K562 (cell line): ENCODE results near the gene CHST7. TPM values are rescaled to one million over a fixed set of nuclear protein-coding genes. Genes with fewer than 3 reads are reported as not detected.

Experiments
- ATAC-seq: fragments of 200-7000 bp; cut with Tn5 transposase; 3 replicates; pipeline ENCODE4 v1.9.1; 2020; ENCODE audit warnings: moderate library complexity
- BruUV-seq: library from RNA; stranded (reverse); fragments of 400-500 nt; replicated peaks from 2 replicates; lab custom pipeline; 2021; lab: Mats Ljungman, UMichigan
- CTCF ChIA-PET: fragments of 300-600 bp; formaldehyde crosslinking; extraction: SDS; loops from one replicate; lab custom pipeline; 2021; ENCODE audit warnings: low intra/inter-chr PET ratio; lab: Yijun Ruan, JAX
- POLR2A ChIA-PET: fragments of 300-600, 350-650 bp; sonication (Branson Sonifier 250); formaldehyde crosslinking; extraction: SDS; loops from one replicate; lab custom pipeline; 2021; ENCODE audit warnings: antibody characterized with exemption, inconsistent platforms; lab: Yijun Ruan, JAX
- DNase-seq, 4 experiments: peaks; one replicate each; pipeline versions ENCODE4 v3.0.0 to v3.0.0-alpha.2; 2011 to 2018; ENCODE audit warnings: low spot score in 3 of 4, mixed read lengths in 3 of 4; ENCODE audit errors: extremely low read depth in 1 of 4
- FAIRE-seq: peaks from 2 replicates; lab custom pipeline; 2011; peaks lifted over from hg19 to GRCh38; lab: Jason Lieb, UNC
- H2AFZ ChIP-seq: 2 replicates; pipeline ENCODE4 v1.6.0; 2011; ENCODE audit warnings: low read depth, low read length, control low read depth, inconsistent platforms
- H3K27ac ChIP-seq: fragments of 200-600 bp; 3 replicates; pipeline ENCODE4 v1.8.0; 2011; ENCODE audit warnings: low read depth, mild to moderate bottlenecking, control low read depth, inconsistent platforms, low read length, moderate library complexity, mixed read lengths; ENCODE audit errors: extremely low read depth
- H3K27me3 ChIP-seq, 2 experiments: fragments of 300-600 bp in 1 of 2; 2 replicates in 1 of 2; 3 replicates in 1 of 2; pipeline versions ENCODE4 v1.6.0 to v1.8.0; 2011; ENCODE audit warnings: inconsistent platforms in 2 of 2, low read length in 2 of 2, mild to moderate bottlenecking in 1 of 2, mixed read lengths in 1 of 2, moderate library complexity in 1 of 2; ENCODE audit not compliant: control insufficient read depth in 2 of 2, insufficient read depth in 2 of 2
- H3K36me3 ChIP-seq: fragments of 300-600 bp; 3 replicates; pipeline ENCODE4 v1.8.0; 2011; ENCODE audit warnings: mild to moderate bottlenecking, low read length, inconsistent platforms; ENCODE audit not compliant: control insufficient read depth, insufficient read depth
- H3K4me1 ChIP-seq, 2 experiments: fragments of 200-600 bp in 1 of 2; replicated peaks in 1 of 2; 2 replicates in 1 of 2; 3 replicates in 1 of 2; pipeline versions ENCODE4 v1.5.1 to v1.8.0; 2011; ENCODE audit warnings: inconsistent platforms in 2 of 2, low read length in 2 of 2, mild to moderate bottlenecking in 1 of 2, mixed read lengths in 1 of 2, moderate library complexity in 1 of 2; ENCODE audit not compliant: control insufficient read depth in 2 of 2, insufficient read depth in 2 of 2
- H3K4me2 ChIP-seq: 2 replicates; pipeline ENCODE4 v1.6.1; 2011; ENCODE audit warnings: low read length, control low read depth, inconsistent platforms, mixed read lengths; ENCODE audit not compliant: insufficient read depth
- H3K4me3 ChIP-seq: fragments of 200-600 bp; sonication (generic), shearing (Covaris generic); 2 replicates; pipeline ENCODE4 v1.5.1; 2016; ENCODE audit warnings: control low read depth, inconsistent platforms
- H3K79me2 ChIP-seq: fragments of 200-600 bp; 3 replicates; pipeline ENCODE4 v1.8.0; 2011; ENCODE audit warnings: low read length, inconsistent platforms; ENCODE audit not compliant: control insufficient read depth, insufficient read depth
- H3K9ac ChIP-seq, 2 experiments: 2 replicates each; pipeline versions ENCODE4 v1.6.0 to v1.6.1; 2011; ENCODE audit warnings: low read depth in 2 of 2, low read length in 2 of 2, control low read depth in 1 of 2, inconsistent platforms in 1 of 2, mild to moderate bottlenecking in 1 of 2, mixed read lengths in 1 of 2; ENCODE audit not compliant: insufficient read depth in 1 of 2
- H3K9me1 ChIP-seq: one replicate; pipeline ENCODE4 v1.6.0; 2011; ENCODE audit warnings: inconsistent platforms, mild to moderate bottlenecking, low read length, moderate library complexity; ENCODE audit not compliant: control insufficient read depth, insufficient read depth
- H3K9me3 ChIP-seq: replicated peaks from 2 replicates; pipeline ENCODE4 v1.5.1; 2011; ENCODE audit warnings: low read depth, low read length, inconsistent platforms; ENCODE audit not compliant: control insufficient read depth, insufficient read depth
- H4K20me1 ChIP-seq: replicated peaks from 2 replicates; pipeline ENCODE4 v1.6.1; 2011; ENCODE audit warnings: low read length, inconsistent platforms, mixed read lengths; ENCODE audit not compliant: control insufficient read depth, insufficient read depth
- ARID2 ChIP-seq: fragments of 450-650 bp; IDR thresholded peaks from 2 replicates; pipeline ENCODE4 v1.6.1; 2017; ENCODE audit warnings: antibody characterized with exemption, mild to moderate bottlenecking
- ATF1 ChIP-seq, 2 experiments: fragments of 450-650 bp in 1 of 2; IDR thresholded peaks; 2 replicates each; pipeline ENCODE4 v1.6.1; 2016; ENCODE audit warnings: missing compliant biosample characterization in 1 of 2, missing genetic modification characterization in 1 of 2
- BHLHE40 ChIP-seq: IDR thresholded peaks from 2 replicates; pipeline ENCODE4 v1.6.1; 2011; ENCODE audit warnings: low read length, improper control_type of control experiment
- BRD4 ChIP-seq: fragments of 200-600 bp; sonication (generic); IDR thresholded peaks from 2 replicates; pipeline ENCODE4 v1.6.1; 2017; ENCODE audit warnings: inconsistent platforms
- HLTF ChIP-seq: fragments of 450-650 bp; IDR thresholded peaks from 2 replicates; pipeline ENCODE4 v1.6.1; 2016
- TFAP4 ChIP-seq: sonication (generic); formaldehyde crosslinking; IDR thresholded peaks from 2 replicates; pipeline ENCODE4 v1.8.0; 2022; ENCODE audit warnings: missing genetic modification reagents, mild to moderate bottlenecking, moderate library complexity, borderline replicate concordance
- ZNF3 ChIP-seq: fragments of 250-450 bp; sonication (Bioruptor Pico); IDR thresholded peaks from 2 replicates; pipeline ENCODE4 v1.5.0; 2021; ENCODE audit warnings: mild to moderate bottlenecking, moderate library complexity
- ZNF778 ChIP-seq: fragments of 450-650 bp; formaldehyde crosslinking; IDR thresholded peaks from 2 replicates; pipeline ENCODE4 v1.4.0; 2020; ENCODE audit warnings: mild to moderate bottlenecking, moderate library complexity
- WGBS: fragments of 100-300 bp; shearing (Covaris generic); methylation state at CpG from one replicate; pipeline ENCODE4 v1.1.6; 2016; ENCODE audit warnings: low coverage, mixed read lengths; ENCODE audit not compliant: insufficient coverage; ENCODE audit errors: missing lambda C conversion rate; 5-methylcytosine and 5-hydroxymethylcytosine counted together
- in situ Hi-C: fragments of 300-500 bp; cut with MboI; formaldehyde crosslinking; loops from 4 replicates; pipeline ENCODE4 v1.15.0; 2018; ENCODE audit warnings: inconsistent platforms, mixed read lengths
- intact Hi-C: fragments of 100-400 bp; cut with micrococcal nuclease; formaldehyde crosslinking; loops from 2 replicates; pipeline ENCODE4 v1.14.2; 2022
- polyA plus RNA-seq, 8 experiments: library from polyadenylated mRNA; depleted of rRNA in 4 of 8; stranded (reverse) in 5 of 8; unstranded in 3 of 8; fragments of >200 nt; fragmentation: Nextera tagmentation in 2 of 8; fragmentation: Illumina TruSeq in 1 of 8; extraction: Ambion mirVana in 2 of 8; extraction: Trizol in 1 of 8; gene quantifications; 2 replicates each; pipeline versions ENCODE4 v1.2.1 to v1.2.3, GENCODE V29; 2011 to 2014; ENCODE audit warnings: inconsistent platforms in 1 of 8, missing spikeins in 1 of 8
- small RNA-seq: library from RNA; depleted of rRNA; stranded (forward); fragments of <200 nt; gene quantifications from one replicate; pipeline ENCODE3, GENCODE V24; 2014
- total RNA-seq, 7 experiments: library from RNA; depleted of rRNA in 6 of 7; stranded (reverse); fragments of >200 nt in 6 of 7; fragmentation: Illumina TruSeq in 2 of 7; extraction: Trizol in 2 of 7; gene quantifications; 2 replicates each; pipeline versions ENCODE4 v1.2.1 to v1.2.3, GENCODE V29; 2011 to 2021; ENCODE audit warnings: low replicate concordance in 1 of 7

Gene CHST7
- total and polyA plus RNA-seq, 9 of the 15 experiments (the other 6 are each of a cell fraction or from before 2014, with no cell fraction given) = 0.04 to 0.41 (median 0.09) TPM; not detected in 2

GRCh38 chrX:46647251-46647650, 73.7 kb downstream of the CHST7 start:
- CTCF ChIA-PET = no interaction called here
- no TSS peak for BruUV-seq
- intact Hi-C loops = no loop called here

More at GRCh38 chrX:46647251-46647650, 73.7 kb downstream of the CHST7 start:
- in situ Hi-C loops = no loop called here
- H2AFZ ChIP-seq = no peak overlapping the region
- H3K79me2 ChIP-seq = no peaks in the 10 kb centered on the region
- DNase-seq = no peak
- no peak overlapping the region for H3K27ac ChIP-seq
- TF ChIP-seq BHLHE40 (no peak), ATF1 (CRISPR knock-in tag; IDR thresholded peaks at IDR 0.05) (no peak), ATF1 (tag; IDR thresholded peaks at IDR 0.05) (no peak), HLTF (no peak), ARID2 (no peak), BRD4 (no peak), TFAP4 (CRISPR knock-in tag) (no peak), ZNF778 (CRISPR knock-in tag) (no peak), ZNF3 (CRISPR knock-in tag) (no peak)
- TF ChIP-seq, all 486 proteins: peak for 0
- H3K4me2 ChIP-seq = no peak overlapping the region
- no peaks in the 10 kb centered on the region for H3K36me3 ChIP-seq
- no peaks in the 10 kb centered on the region for H3K9me3 ChIP-seq
- no peak overlapping the region for H3K4me3 ChIP-seq
- H3K27me3 ChIP-seq = peaks cover 0 to 17% of the 10 kb centered on the region in 2 experiments; a peak in 2 of 5 replicates
- H3K4me1 ChIP-seq = no peaks in the 10 kb centered on the region
- no peaks in the 10 kb centered on the region for H4K20me1 ChIP-seq
- no peak for ATAC-seq
- 0% methylated on average over 5 of the region's 5 CpGs for WGBS
- H3K9me1 ChIP-seq = no peaks in the 10 kb centered on the region
- FAIRE-seq = no peak
- POLR2A ChIA-PET = no interaction called here
- H3K9ac ChIP-seq = no peak overlapping the region

Small RNA genes within 50 kb of the gene (small RNA-seq; reads per million reads assigned to genes)
- gene RF00017 = not detected

Other genes starting within 250 kb of the CHST7 start
- gene ZNF674, start 28.3 kb upstream of the CHST7 start, total RNA-seq (2014; rRNA removed) = 1.5 and 2.6 TPM in 2 replicates
- 4.7 and 4.8 TPM in 2 replicates for gene ZNF674, start 28.3 kb upstream of the CHST7 start, total RNA-seq (2014; rRNA removed; fragmentation: Illumina TruSeq; extraction: Trizol)
- gene ZNF674, start 28.3 kb upstream of the CHST7 start, total RNA-seq (2015; rRNA removed; fragmentation: Illumina TruSeq; extraction: Trizol) = 1.8 and 2.0 TPM in 2 replicates
- gene ZNF674, start 28.3 kb upstream of the CHST7 start, total RNA-seq (2021) = 2.5 and 2.7 TPM in 2 replicates
- gene ZNF674, start 28.3 kb upstream of the CHST7 start, polyA plus RNA-seq (2011; rRNA removed) = 3.5 and 3.6 TPM in 2 replicates
- 1.8 and 2.0 TPM in 2 replicates for gene ZNF674, start 28.3 kb upstream of the CHST7 start, polyA plus RNA-seq (2014; fragmentation: Illumina TruSeq; extraction: Trizol)
- 1 to 10 TPM; 1.2 to 1.6 TPM for gene ZNF674, start 28.3 kb upstream of the CHST7 start, polyA plus RNA-seq (2014; fragmentation: Nextera tagmentation; extraction: Ambion mirVana)
- 1.1 and 3.4 TPM in 2 replicates for gene ZNF674, start 28.3 kb upstream of the CHST7 start, polyA plus RNA-seq (2014; rRNA removed)
- gene SLC9A7, start 185.4 kb downstream of the CHST7 start, total RNA-seq (2014; rRNA removed) = 0.04 TPM in 1 of 2 replicates, not detected in the other
- gene SLC9A7, start 185.4 kb downstream of the CHST7 start, total RNA-seq (2014; rRNA removed; fragmentation: Illumina TruSeq; extraction: Trizol) = 0.04 TPM in 1 of 2 replicates, not detected in the other
- not detected in 2 replicates for gene SLC9A7, start 185.4 kb downstream of the CHST7 start, total RNA-seq (2015; rRNA removed; fragmentation: Illumina TruSeq; extraction: Trizol)
- 0.13 and 0.18 TPM in 2 replicates for gene SLC9A7, start 185.4 kb downstream of the CHST7 start, total RNA-seq (2021)
- gene SLC9A7, start 185.4 kb downstream of the CHST7 start, polyA plus RNA-seq (2011; rRNA removed) = 0.01 and 0.06 TPM in 2 replicates
- gene SLC9A7, start 185.4 kb downstream of the CHST7 start, polyA plus RNA-seq (2014; fragmentation: Illumina TruSeq; extraction: Trizol) = 0.01 and 0.13 TPM in 2 replicates
- not detected for gene SLC9A7, start 185.4 kb downstream of the CHST7 start, polyA plus RNA-seq (2014; fragmentation: Nextera tagmentation; extraction: Ambion mirVana)
- gene SLC9A7, start 185.4 kb downstream of the CHST7 start, polyA plus RNA-seq (2014; rRNA removed) = 0.53 TPM in 1 of 2 replicates, not detected in the other